ENCODE measurements around the gene PLLP.

GRCh38 chr16:57281791-57282190 lies 2.7 kb downstream of the PLLP start:
- TF ChIP-seq, protein P1, sequence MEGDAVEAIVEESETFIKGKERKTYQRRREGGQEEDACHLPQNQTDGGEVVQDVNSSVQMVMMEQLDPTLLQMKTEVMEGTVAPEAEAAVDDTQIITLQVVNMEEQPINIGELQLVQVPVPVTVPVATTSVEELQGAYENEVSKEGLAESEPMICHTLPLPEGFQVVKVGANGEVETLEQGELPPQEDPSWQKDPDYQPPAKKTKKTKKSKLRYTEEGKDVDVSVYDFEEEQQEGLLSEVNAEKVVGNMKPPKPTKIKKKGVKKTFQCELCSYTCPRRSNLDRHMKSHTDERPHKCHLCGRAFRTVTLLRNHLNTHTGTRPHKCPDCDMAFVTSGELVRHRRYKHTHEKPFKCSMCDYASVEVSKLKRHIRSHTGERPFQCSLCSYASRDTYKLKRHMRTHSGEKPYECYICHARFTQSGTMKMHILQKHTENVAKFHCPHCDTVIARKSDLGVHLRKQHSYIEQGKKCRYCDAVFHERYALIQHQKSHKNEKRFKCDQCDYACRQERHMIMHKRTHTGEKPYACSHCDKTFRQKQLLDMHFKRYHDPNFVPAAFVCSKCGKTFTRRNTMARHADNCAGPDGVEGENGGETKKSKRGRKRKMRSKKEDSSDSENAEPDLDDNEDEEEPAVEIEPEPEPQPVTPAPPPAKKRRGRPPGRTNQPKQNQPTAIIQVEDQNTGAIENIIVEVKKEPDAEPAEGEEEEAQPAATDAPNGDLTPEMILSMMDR (IDR thresholded peaks at IDR 0.05) = no peak
- no peak for TF ChIP-seq POLR2A (IDR thresholded peaks at IDR 0.05)

Data from esophagus squamous epithelium (tissue), 4 donors.